Osteocyte (in vitro differentiated cells): Measurements from ENCODE around the gene CPEB3. TPM values are rescaled to one million over a fixed set of nuclear protein-coding genes. Genes with fewer than 3 reads are reported as not detected.
"Not testable (repeated sequence)": the region's sequence is repeated elsewhere in the genome, so short reads cannot be mapped to it uniquely, and the experiment has no call there.

ENCODE experiments used
- DNase-seq: peaks from one replicate; pipeline ENCODE4 v3.0.0; 2021; ENCODE audit warnings: mixed read lengths; ENCODE audit not compliant: unreplicated experiment; ENCODE audit errors: extremely low spot score
- H3K27ac Mint-ChIP-seq: one replicate; pipeline ENCODE4 v1.8.0; 2021; ENCODE audit warnings: mild to moderate bottlenecking, mixed read lengths; ENCODE audit not compliant: unreplicated experiment
- H3K27me3 Mint-ChIP-seq: one replicate; pipeline ENCODE4 v1.8.0; 2021; ENCODE audit warnings: mixed read lengths; ENCODE audit not compliant: unreplicated experiment
- H3K36me3 Mint-ChIP-seq: one replicate; pipeline ENCODE4 v1.8.0; 2021; ENCODE audit warnings: mixed read lengths; ENCODE audit not compliant: unreplicated experiment
- H3K4me1 Mint-ChIP-seq: one replicate; pipeline ENCODE4 v1.8.0; 2021; ENCODE audit warnings: mixed read lengths; ENCODE audit not compliant: unreplicated experiment
- H3K4me3 Mint-ChIP-seq: one replicate; pipeline ENCODE4 v1.8.0; 2021; ENCODE audit warnings: mild to moderate bottlenecking, moderate library complexity, mixed read lengths; ENCODE audit not compliant: unreplicated experiment
- H3K9me3 Mint-ChIP-seq: one replicate; pipeline ENCODE4 v1.8.0; 2021; ENCODE audit warnings: mixed read lengths; ENCODE audit not compliant: unreplicated experiment
- total RNA-seq: library from RNA; stranded (reverse); gene quantifications from 2 replicates; pipeline ENCODE4 v1.2.1, GENCODE V29; 2021
- TF ChIP-seq, protein P1 (sequence below): fragments of 200-600 bp; sonication (generic); IDR thresholded peaks from 2 replicates; pipeline ENCODE4 v1.5.0; 2021; ENCODE audit warnings: antibody characterized with exemption, mild to moderate bottlenecking, moderate library complexity

The CPEB3 gene
- total RNA-seq, 1 donor from 2014 or later = 2.0 TPM

DNA sequence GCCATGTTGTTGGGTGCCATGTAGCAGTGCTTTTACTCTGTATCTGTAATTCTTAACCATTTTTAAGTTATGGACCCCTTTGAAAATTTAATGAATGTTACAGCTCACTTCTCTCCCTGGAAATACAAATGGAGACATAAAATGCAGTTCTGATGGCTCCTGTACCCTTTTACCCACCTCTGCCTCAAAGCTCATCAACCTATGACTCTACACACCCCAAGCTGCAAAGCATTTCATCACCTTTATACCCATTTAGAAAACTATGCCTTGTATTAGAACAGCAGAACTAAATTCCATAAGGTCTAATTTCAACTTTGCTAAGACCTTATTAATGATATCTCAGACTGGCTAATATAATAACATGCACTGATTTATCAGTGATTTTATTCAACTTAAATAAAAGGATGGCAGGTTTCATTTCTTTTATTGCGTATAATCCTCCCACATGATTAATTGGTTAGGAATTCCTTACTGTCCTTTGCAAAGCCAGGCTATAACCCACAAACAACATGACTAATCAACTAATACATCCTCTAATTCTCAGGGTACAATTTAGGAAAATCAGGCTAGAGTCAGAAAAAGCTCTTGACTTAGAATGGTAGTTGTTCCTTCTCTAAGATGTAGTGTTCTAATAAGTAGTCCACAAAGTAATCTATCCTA, 68.1 kb downstream of the CPEB3 start:
- Mint-ChIP-seq H3K4me1 (peaks cover 8% of the 10 kb centered on the region), H3K27ac (no peak overlapping the region), H3K36me3 (peaks cover 5% of the 10 kb centered on the region), H3K9me3 (no peaks in the 10 kb centered on the region), H3K4me3 (no peak overlapping the region), H3K27me3 (no peaks in the 10 kb centered on the region)
- no peak for DNase-seq
- TF ChIP-seq, protein P1, sequence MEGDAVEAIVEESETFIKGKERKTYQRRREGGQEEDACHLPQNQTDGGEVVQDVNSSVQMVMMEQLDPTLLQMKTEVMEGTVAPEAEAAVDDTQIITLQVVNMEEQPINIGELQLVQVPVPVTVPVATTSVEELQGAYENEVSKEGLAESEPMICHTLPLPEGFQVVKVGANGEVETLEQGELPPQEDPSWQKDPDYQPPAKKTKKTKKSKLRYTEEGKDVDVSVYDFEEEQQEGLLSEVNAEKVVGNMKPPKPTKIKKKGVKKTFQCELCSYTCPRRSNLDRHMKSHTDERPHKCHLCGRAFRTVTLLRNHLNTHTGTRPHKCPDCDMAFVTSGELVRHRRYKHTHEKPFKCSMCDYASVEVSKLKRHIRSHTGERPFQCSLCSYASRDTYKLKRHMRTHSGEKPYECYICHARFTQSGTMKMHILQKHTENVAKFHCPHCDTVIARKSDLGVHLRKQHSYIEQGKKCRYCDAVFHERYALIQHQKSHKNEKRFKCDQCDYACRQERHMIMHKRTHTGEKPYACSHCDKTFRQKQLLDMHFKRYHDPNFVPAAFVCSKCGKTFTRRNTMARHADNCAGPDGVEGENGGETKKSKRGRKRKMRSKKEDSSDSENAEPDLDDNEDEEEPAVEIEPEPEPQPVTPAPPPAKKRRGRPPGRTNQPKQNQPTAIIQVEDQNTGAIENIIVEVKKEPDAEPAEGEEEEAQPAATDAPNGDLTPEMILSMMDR = no peak

DNA sequence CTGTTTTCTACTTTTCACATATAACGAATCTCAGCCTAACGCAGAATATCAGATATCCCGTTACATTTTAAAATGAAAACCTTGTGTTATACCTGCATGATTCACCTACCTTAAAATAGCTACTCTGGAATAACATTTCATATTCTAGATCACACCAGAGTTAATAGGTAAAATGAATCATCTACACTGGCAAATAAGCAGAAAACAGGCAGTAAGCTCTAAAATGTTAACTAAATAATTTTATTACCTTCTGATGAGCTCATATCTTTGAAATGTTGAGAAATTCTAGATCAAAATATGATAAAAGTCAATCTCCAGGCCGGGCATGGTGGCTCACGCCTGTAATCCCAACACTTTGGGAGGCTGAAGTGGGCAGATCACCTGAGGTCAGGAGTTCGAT, 71.3 kb downstream of the CPEB3 start:
- TF ChIP-seq, protein P1 = no peak
- H3K4me1 Mint-ChIP-seq = peaks cover 8% of the 10 kb centered on the region
- DNase-seq = no peak
- H3K27ac Mint-ChIP-seq = no peak overlapping the region
- no peaks in the 10 kb centered on the region for H3K9me3 Mint-ChIP-seq
- H3K4me3 Mint-ChIP-seq = no peak overlapping the region
- H3K36me3 Mint-ChIP-seq = peaks cover 6% of the 10 kb centered on the region
- H3K27me3 Mint-ChIP-seq = no peaks in the 10 kb centered on the region

DNA sequence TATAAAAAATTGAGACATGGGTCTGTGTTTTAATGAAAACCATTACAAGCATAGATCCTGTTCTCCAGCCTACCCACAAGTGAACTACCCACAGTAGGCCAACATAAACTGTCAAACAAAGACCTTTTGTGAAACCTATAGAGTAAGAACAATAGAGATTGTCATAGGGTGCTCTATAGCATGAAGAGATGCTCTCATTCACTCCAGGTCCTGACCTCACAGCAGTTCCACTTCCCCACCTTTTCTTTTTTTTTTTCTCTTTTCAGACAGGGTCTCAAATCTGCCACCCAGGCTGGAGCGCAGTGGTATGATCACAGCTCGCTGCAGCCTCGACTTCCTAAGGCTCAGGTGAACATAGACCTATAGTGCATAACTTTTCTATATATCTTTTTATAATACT, 72.3 kb downstream of the CPEB3 start:
- no peak overlapping the region for H3K4me3 Mint-ChIP-seq
- TF ChIP-seq, protein P1 = no peak
- H3K27ac Mint-ChIP-seq = no peak overlapping the region
- H3K4me1 Mint-ChIP-seq = peaks cover 6% of the 10 kb centered on the region
- DNase-seq = no peak
- no peaks in the 10 kb centered on the region for H3K27me3 Mint-ChIP-seq
- no peaks in the 10 kb centered on the region for H3K9me3 Mint-ChIP-seq
- peaks cover 4% of the 10 kb centered on the region for H3K36me3 Mint-ChIP-seq

DNA sequence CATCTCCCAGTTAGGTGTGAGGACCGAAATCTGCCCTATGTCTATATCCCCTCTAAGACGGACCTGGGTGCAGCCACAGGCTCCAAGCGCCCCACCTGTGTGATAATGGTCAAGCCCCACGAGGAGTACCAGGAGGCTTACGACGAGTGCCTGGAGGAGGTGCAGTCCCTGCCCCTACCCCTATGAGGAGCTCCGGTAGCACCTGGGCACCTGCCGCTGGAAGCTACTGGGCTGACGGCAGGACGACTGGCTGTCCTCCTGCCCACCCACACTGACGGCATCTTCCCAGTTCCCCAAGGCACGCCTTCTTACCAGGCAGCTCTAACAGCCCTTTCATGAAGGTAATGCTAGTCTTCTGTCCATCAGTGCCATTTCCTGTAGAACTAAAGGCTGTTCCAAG, 74.3 kb downstream of the CPEB3 start:
- H3K9me3 Mint-ChIP-seq, H3K27me3 Mint-ChIP-seq, H3K4me1 Mint-ChIP-seq, H3K4me3 Mint-ChIP-seq, H3K27ac Mint-ChIP-seq, H3K36me3 Mint-ChIP-seq, DNase-seq: not testable (repeated sequence)

DNA sequence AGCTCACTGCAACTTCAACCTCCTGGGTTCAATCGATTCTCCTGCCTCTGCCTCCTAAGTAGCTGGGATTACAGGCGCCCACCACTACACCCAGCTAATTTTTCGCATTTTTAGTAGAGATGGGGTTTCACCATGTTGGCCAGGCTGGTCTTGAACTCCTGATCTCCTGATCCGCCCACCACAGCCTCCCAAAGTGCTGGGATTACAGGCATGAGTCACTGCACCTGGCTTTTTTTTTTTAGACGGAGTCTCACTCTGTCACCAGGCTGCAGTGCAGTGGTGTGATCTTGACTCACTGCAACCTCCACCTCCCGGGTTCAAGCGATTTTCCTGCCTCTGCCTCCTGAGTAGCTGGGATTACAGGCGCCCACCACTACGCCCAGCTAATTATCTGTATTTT, 75.7 kb downstream of the CPEB3 start:
- H3K36me3 Mint-ChIP-seq, H3K4me1 Mint-ChIP-seq, H3K4me3 Mint-ChIP-seq, H3K27me3 Mint-ChIP-seq, H3K9me3 Mint-ChIP-seq, DNase-seq, H3K27ac Mint-ChIP-seq: not testable (repeated sequence)

DNA sequence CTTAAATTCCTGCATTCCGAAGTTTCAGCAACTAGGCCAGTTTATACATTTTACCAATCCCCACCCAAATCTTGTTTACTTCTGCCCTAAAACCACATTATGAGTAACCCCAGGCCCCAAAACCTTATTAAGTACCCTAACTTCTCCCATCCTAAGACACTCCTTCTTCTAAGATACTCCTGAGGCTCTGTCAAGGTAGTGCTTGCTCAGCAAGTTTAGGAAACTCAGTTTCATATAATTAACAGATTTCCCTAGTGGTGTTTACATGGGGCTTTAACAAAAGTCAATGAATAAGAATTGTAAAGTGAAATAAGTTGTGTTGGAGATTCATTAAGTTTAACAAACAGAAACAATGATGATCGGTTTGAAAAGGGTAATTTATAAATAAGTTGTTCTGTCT, 77.8 kb downstream of the CPEB3 start:
- Mint-ChIP-seq H3K4me1 (peaks cover 11% of the 10 kb centered on the region), H3K36me3 (peaks cover 2% of the 10 kb centered on the region), H3K9me3 (no peaks in the 10 kb centered on the region), H3K27ac (no peak overlapping the region), H3K4me3 (no peak overlapping the region), H3K27me3 (no peaks in the 10 kb centered on the region)
- TF ChIP-seq, protein P1 = no peak
- DNase-seq = no peak
